Subcutaneous abdominal adipose tissue (tissue), 5 donors: ENCODE measurements around the gene MRPL20.

Experiments
- H3K27ac ChIP-seq: one replicate; pipeline ENCODE4 v1.7.0; 2013; ENCODE audit warnings: low read depth, mild to moderate bottlenecking, inconsistent platforms, low read length, moderate library complexity
- H3K27me3 ChIP-seq, 5 donors: one replicate each; pipeline ENCODE4 v1.7.0; 2013; ENCODE audit warnings: low read length in 5 of 5, inconsistent platforms in 1 of 5; ENCODE audit not compliant: control insufficient read depth in 5 of 5, insufficient read depth in 4 of 5
- H3K36me3 ChIP-seq, 5 donors: one replicate each; pipeline ENCODE4 v1.7.0; 2013; ENCODE audit warnings: low read length in 5 of 5; ENCODE audit not compliant: control insufficient read depth in 5 of 5, insufficient read depth in 5 of 5
- H3K4me1 ChIP-seq, 5 donors: one replicate each; pipeline ENCODE4 v1.7.0; 2013; ENCODE audit warnings: low read length in 5 of 5, mild to moderate bottlenecking in 3 of 5, moderate library complexity in 1 of 5; ENCODE audit not compliant: control insufficient read depth in 5 of 5, insufficient read depth in 5 of 5
- H3K4me3 ChIP-seq, 5 donors: one replicate each; pipeline ENCODE4 v1.7.0; 2013; ENCODE audit warnings: low read length in 5 of 5, low read depth in 1 of 5
- H3K9ac ChIP-seq, 5 donors: one replicate each; pipeline ENCODE4 v1.7.0; 2013; ENCODE audit warnings: low read length in 5 of 5, mild to moderate bottlenecking in 4 of 5, moderate library complexity in 3 of 5
- H3K9me3 ChIP-seq, 5 donors: one replicate each; pipeline ENCODE4 v1.7.0; 2013; ENCODE audit warnings: low read length in 5 of 5; ENCODE audit not compliant: control insufficient read depth in 5 of 5
- donor health status: healthy.
- donor health status: healthy.
- donor health status: healthy.
- donor health status: healthy.
- donor health status: healthy.

MRPL20 gene

DNA sequence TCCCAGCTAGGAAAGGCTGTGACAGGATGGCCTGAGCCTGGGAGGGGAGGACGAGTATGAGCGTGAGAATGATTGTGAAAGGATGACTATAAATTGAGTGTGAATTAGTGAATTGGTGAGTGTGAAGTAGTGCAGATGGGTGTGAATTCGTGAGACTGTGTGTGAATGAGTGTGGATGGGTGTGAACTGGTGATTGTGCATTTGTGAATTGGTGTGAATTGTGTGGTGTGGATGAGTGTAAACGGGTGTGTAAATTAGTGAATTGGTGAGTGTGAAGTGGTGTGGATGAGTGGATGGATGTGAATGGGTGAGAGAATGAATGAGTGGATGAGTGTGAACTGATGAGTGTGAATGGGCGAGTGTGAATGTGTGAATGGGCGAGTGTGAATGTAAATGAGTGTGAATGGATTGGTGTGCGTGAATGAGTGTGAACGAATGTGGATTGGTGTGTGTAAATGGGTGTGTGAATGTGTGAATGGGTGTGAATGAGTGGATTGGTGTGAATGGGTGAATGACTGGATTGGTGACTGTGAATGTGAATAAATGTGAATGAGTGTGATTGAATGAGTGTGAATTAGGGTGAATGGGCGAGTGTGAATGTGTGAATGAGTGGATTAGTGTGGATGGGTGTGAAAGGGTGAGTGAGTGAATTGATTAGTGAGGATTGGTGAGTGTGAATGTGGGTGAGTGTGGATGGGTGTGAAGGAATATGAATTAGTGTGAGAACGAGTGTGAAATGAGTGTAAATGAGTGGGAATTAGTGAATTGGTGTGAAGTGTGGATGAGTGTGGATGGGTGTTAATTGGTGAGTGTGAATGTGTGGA, 41.0 kb downstream of the MRPL20 start:
- no peak overlapping the region for H3K27ac ChIP-seq
- peaks cover 0 to 10% (median 0%) of the 10 kb centered on the region in 5 donors for H3K9me3 ChIP-seq

DNA sequence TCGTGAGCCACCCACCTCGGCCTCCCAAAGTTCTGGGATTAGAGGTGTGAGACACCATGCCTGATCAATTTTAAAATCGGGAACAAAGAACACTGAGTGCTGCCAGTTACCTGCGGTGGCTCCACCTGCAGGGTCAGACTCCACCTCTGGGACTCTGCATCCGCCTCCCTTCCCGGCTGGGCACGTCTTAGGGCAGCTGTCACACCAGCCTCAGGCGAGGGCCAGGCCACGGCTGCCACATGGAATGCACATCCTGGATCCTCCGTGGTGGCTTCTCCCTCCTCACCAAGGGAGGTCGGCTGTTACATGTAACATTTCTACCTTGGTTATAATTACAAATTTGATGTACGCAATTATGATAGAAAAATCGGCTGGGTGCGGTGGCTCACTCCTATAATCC, 42.8 kb downstream of the MRPL20 start:
- H3K27me3 ChIP-seq: no peaks in the 10 kb centered on the region
- H3K27ac ChIP-seq: no peak overlapping the region

More for the DNA sequence above, 41.0 kb downstream of the MRPL20 start:
- H3K9ac ChIP-seq: no peak overlapping the region
- no peak overlapping the region for H3K4me3 ChIP-seq
- no peaks in the 10 kb centered on the region for H3K36me3 ChIP-seq
- H3K27me3 ChIP-seq: no peaks in the 10 kb centered on the region
- peaks cover 0 to 13% (median 12%) of the 10 kb centered on the region in 5 donors for H3K4me1 ChIP-seq

DNA sequence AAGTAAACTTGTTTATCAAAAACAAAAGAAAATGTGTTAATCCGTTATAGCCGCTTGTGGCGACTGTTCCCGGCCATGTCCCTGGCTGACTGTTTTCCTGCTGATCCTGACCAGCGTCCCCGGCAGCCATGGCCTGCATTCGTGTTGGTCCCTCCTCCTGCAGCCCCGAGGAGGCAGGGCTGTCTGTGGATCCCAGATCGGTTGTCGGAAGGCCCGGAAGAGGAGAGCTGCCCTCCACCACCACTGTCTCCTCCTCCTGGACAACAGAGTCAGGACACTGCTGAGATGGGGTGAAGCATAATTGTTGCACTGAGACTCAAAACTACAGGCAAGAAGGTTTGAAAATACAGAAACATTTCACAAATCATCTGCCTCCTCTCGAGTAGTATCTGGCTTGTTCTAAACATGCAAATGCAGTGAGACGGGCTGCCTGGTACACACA, 45.1 kb downstream of the MRPL20 start:
- Histone ChIP-seq H3K27me3 (peaks cover 0 to 5% (median 0%) of the 10 kb centered on the region in 5 donors), H3K27ac (peak overlapping the region; percentile 64), H3K9ac (peak overlapping the region in 2 of 5 donors; percentile 48 to 56)

More for the DNA sequence above, 42.8 kb downstream of the MRPL20 start:
- H3K36me3 ChIP-seq: no peaks in the 10 kb centered on the region
- peaks cover 3 to 32% (median 30%) of the 10 kb centered on the region in 5 donors for H3K4me1 ChIP-seq
- H3K9me3 ChIP-seq: peaks cover 0 to 10% (median 0%) of the 10 kb centered on the region in 5 donors
- no peak overlapping the region for H3K4me3 ChIP-seq
- H3K9ac ChIP-seq: no peak overlapping the region

GRCh38 chr1:1361233-1361981, 45.7 kb downstream of the MRPL20 start:
- Histone ChIP-seq H3K4me3 (peak overlapping the region; percentile 5 to 42 (median 30)), H3K27ac (peak overlapping the region; percentile 64), H3K27me3 (peaks cover 0 to 5% (median 0%) of the 10 kb centered on the region in 5 donors), H3K9me3 (no peaks in the 10 kb centered on the region), H3K4me1 (peaks cover 3 to 57% (median 53%) of the 10 kb centered on the region in 5 donors), H3K9ac (peak overlapping the region in 3 of 5 donors; percentile 4 to 56 (median 48)), H3K36me3 (no peaks in the 10 kb centered on the region)

More for the DNA sequence above, 45.1 kb downstream of the MRPL20 start:
- Histone ChIP-seq H3K4me1 (peaks cover 3 to 52% (median 48%) of the 10 kb centered on the region in 5 donors), H3K36me3 (no peaks in the 10 kb centered on the region), H3K4me3 (peak overlapping the region in 4 of 5 donors; percentile 5 to 42 (median 19)), H3K9me3 (peaks cover 0 to 6% (median 0%) of the 10 kb centered on the region in 5 donors)

DNA sequence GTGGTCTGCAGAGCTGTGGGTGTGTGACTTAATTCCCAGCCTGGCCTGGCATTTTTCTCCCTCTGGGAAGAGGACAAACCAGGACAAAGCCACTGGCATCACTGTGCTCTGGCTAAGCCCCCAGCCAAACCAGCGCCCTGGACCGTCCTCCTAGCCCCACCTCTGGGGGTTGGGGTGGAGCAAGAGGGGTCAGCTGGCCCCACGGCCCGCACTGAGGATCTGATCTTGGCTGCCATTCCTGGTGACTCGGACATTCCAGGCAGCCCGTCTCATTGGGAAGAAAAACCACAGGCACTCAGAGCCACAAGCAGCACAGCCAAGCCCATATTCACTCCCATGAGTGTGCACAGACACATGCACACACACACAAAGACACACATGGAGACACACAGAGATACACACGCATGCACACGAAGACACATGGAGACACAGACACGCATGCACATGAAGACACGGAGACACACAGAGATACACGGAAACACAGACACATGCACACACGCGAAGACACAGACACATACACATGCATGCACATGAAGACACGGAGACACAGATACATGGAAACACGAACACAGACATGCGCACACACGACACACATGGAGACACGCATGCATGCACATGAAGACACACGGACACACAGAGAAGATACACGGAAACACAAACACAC, 46.5 kb downstream of the MRPL20 start:
- Histone ChIP-seq H3K4me3 (peak overlapping the region in 4 of 5 donors; percentile 0 to 42 (median 22)), H3K9ac (no peak overlapping the region), H3K27ac (peak overlapping the region; percentile 84), H3K36me3 (no peaks in the 10 kb centered on the region), H3K27me3 (peaks cover 0 to 5% (median 0%) of the 10 kb centered on the region in 5 donors), H3K4me1 (peaks cover 3 to 58% (median 57%) of the 10 kb centered on the region in 5 donors), H3K9me3 (no peaks in the 10 kb centered on the region)

- Histone ChIP-seq H3K27ac (peak overlapping the region; percentile 84), H3K4me3 (peak overlapping the region in 3 of 5 donors; percentile 6 to 42 (median 8)), H3K27me3 (peaks cover 0 to 5% (median 0%) of the 10 kb centered on the region in 5 donors), H3K9ac (peak overlapping the region in 2 of 5 donors; percentile 6 to 16), H3K4me1 (peaks cover 3 to 61% (median 58%) of the 10 kb centered on the region in 5 donors), H3K36me3 (peaks cover 0 to under 1% (median 0%) of the 10 kb centered on the region in 5 donors), H3K9me3 (no peaks in the 10 kb centered on the region)
These were observed 47.2 kb downstream of the MRPL20 start for GRCh38 chr1:1359664-1360468.

GRCh38 chr1:1359308-1359663, 47.8 kb downstream of the MRPL20 start:
- H3K27ac ChIP-seq: peak overlapping the region; percentile 84
- H3K27me3 ChIP-seq: peaks cover 0 to 6% (median 0%) of the 10 kb centered on the region in 5 donors
- peaks cover 3 to 66% (median 64%) of the 10 kb centered on the region in 5 donors for H3K4me1 ChIP-seq
- peak overlapping the region in 4 of 5 donors; percentile 6 to 75 (median 32) for H3K4me3 ChIP-seq
- H3K36me3 ChIP-seq: peaks cover 0 to 5% (median 2%) of the 10 kb centered on the region in 5 donors
- H3K9me3 ChIP-seq: no peaks in the 10 kb centered on the region
- H3K9ac ChIP-seq: peak overlapping the region in 3 of 5 donors; percentile 16 to 84 (median 74)

DNA sequence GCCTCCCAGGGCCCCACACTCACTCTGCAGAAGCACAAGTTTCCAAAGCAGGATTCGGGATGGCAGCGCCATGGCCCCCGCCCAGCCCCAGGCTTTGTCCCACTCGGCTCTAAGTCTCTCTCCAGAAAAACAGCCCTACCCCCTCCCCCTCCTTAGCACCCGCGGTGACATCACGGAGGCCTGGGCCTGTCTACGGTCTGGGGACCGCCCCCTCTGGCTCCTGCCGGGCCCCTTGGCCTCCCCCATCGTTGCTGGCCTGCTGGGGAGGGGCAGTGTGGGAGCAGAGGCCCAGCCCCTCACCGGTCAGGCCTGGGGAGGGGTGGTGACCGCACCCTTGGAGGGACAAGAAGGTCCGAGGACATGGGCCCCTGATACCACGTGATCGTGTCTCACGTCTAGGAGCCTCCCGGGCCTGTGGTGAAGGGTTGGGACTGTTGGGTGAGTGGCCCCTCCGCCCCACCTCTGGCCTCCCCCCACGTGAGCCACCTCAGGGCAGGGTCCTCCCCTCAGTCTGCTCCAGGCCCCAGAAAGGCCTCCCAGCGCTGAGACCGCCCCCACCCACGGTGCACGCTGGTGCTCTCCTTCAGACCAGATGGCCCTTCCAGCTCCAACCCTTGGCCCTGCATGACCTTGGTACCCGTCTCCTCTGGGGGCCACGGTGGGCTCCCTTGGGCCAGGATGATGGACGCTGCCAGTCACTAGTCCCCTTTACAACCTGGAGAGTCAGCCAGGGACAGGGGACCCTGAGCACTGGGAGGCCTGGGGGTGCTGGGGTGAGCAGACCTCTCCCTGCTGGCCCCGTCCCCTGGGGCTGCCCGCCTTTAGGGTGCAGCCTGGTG, 48.4 kb downstream of the MRPL20 start, which contains the start of gene MXRA8:
TSS of gene MXRA8 (minus strand) at position 123 of the 839 bp plus-strand sequence. CDS start at position 72, 51 bp downstream.
- peaks cover 0 to 12% (median 0%) of the 10 kb centered on the region in 5 donors for H3K27me3 ChIP-seq
- H3K36me3 ChIP-seq: peaks cover 0 to 9% (median 7%) of the 10 kb centered on the region in 5 donors
- H3K4me3 ChIP-seq: peak within 1 kb of the TSS; percentile 56 to 84 (median 75)
- H3K9me3 ChIP-seq: no peaks in the 10 kb centered on the region
- H3K9ac ChIP-seq: peak within 1 kb of the TSS; percentile 48 to 84 (median 74)
- H3K27ac ChIP-seq: peak within 1 kb of the TSS; percentile 84
- peaks cover 3 to 72% (median 69%) of the 10 kb centered on the region in 5 donors for H3K4me1 ChIP-seq
